Measurements from ENCODE around the gene RAB3GAP2. TPM values are rescaled to one million over a fixed set of nuclear protein-coding genes. Genes with fewer than 3 reads are reported as not detected.
"Not testable (repeated sequence)": the region's sequence is repeated elsewhere in the genome, so short reads cannot be mapped to it uniquely, and the experiment has no call there.

RAB3GAP2 gene
- total RNA-seq, 1 donor from 2014 or later = 39.9 TPM

DNA sequence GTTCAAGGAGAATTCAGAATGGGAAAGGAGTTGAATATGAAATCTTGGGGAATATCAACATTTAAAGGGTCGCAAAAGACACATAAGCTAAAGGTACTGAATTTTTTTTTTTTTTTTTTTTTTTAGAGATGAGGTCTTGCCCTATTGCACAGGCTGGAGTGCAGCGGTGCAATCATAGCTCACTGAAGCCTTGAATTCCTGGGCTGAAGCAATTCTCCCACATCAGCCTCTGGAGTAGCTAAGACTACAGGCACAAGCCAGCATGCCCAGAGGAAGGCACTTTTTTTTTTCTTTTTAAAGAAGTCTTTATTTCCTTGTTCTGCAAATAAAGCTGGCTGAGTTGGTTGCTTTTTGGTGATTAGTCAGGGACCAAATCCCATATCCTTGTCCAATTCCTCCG is 44.1 kb upstream of the RAB3GAP2 start:
- Mint-ChIP-seq H3K4me3 (ENCODE audit: unreplicated experiment) (no peak overlapping the region), H3K9me3 (ENCODE audit: unreplicated experiment) (no peaks in the 10 kb centered on the region)

DNA sequence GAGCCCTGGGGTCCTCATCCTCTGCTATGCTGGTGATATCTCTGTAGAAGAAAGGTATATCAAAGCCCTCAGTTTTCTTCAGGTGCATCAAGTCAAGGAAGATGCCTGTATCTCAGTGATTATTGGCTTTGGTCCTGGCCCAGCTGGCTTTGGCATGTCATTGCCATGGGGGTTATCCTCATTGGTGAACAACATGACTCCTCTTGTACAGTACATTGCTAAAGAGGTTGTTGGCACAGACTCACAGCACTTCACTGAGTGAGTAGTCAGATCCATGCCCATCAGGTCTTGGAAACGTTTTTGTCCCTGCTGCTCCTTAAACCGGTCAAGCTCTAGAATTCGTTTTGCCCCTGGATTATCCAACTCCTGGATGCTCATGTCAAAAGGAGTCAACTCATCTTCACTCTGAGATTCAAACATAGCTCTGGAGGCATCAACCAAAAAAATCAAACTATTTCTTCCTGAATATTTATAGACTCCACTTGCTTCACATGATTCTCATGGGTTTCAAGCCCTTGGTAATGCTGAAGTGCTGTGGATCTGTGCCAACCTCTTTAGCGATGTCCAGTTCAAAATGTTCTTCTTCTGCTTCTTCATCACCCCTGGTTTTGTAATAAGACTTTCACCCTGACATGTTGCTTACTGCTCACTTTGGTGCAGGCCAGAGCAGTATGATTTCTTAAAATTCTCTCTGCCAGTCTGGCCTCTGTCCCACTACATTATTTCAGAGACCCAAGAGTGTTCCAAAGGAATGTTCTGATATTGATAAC is 43.0 kb upstream of the RAB3GAP2 start:
- Mint-ChIP-seq H3K9me3 (ENCODE audit: unreplicated experiment) (no peaks in the 10 kb centered on the region), H3K4me1 (ENCODE audit: unreplicated experiment) (no peaks in the 10 kb centered on the region)

More for the DNA sequence above, 44.1 kb upstream of the RAB3GAP2 start:
- TF ChIP-seq, protein P1, sequence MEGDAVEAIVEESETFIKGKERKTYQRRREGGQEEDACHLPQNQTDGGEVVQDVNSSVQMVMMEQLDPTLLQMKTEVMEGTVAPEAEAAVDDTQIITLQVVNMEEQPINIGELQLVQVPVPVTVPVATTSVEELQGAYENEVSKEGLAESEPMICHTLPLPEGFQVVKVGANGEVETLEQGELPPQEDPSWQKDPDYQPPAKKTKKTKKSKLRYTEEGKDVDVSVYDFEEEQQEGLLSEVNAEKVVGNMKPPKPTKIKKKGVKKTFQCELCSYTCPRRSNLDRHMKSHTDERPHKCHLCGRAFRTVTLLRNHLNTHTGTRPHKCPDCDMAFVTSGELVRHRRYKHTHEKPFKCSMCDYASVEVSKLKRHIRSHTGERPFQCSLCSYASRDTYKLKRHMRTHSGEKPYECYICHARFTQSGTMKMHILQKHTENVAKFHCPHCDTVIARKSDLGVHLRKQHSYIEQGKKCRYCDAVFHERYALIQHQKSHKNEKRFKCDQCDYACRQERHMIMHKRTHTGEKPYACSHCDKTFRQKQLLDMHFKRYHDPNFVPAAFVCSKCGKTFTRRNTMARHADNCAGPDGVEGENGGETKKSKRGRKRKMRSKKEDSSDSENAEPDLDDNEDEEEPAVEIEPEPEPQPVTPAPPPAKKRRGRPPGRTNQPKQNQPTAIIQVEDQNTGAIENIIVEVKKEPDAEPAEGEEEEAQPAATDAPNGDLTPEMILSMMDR (IDR thresholded peaks at IDR 0.05) = no peak
- H3K27me3 Mint-ChIP-seq (ENCODE audit: unreplicated experiment) = peaks cover 9% of the 10 kb centered on the region
- H3K27ac Mint-ChIP-seq (ENCODE audit: unreplicated experiment) = no peak overlapping the region
- no peaks in the 10 kb centered on the region for H3K4me1 Mint-ChIP-seq (ENCODE audit: unreplicated experiment)
- no peak for DNase-seq (ENCODE audit: extremely low spot score, unreplicated experiment)
- H3K36me3 Mint-ChIP-seq (ENCODE audit: unreplicated experiment) = no peaks in the 10 kb centered on the region

DNA sequence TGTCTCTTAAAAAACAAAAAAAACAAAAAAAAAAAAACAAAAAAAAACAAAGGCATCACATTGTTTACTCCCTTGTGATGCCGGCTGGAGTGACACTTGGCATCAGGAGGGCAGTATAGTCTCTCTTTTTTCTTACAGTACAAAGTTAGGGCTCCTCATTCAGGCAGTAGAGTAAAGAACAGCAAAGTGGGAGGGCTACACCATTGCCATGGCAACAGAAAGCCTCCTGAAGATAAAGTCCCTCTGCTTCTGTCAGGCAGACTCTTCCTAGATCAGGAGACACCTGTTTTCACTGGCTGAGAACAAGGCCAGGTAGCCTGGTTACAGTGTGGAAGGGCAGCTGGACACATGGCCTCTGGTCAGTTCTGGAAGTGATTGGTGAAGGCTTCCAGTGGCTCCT is 41.3 kb upstream of the RAB3GAP2 start:
- Mint-ChIP-seq H3K27me3 (ENCODE audit: unreplicated experiment) (peaks cover 15% of the 10 kb centered on the region), H3K9me3 (ENCODE audit: unreplicated experiment) (no peaks in the 10 kb centered on the region), H3K4me1 (ENCODE audit: unreplicated experiment) (no peaks in the 10 kb centered on the region), H3K4me3 (ENCODE audit: unreplicated experiment) (no peak overlapping the region), H3K27ac (ENCODE audit: unreplicated experiment) (no peak overlapping the region), H3K36me3 (ENCODE audit: unreplicated experiment) (no peaks in the 10 kb centered on the region)
- TF ChIP-seq, protein P1 (IDR thresholded peaks at IDR 0.05) = no peak
- no peak for DNase-seq (ENCODE audit: extremely low spot score, unreplicated experiment)

More for the DNA sequence above, 43.0 kb upstream of the RAB3GAP2 start:
- H3K4me3 Mint-ChIP-seq (ENCODE audit: unreplicated experiment) = no peak overlapping the region
- TF ChIP-seq, protein P1 (IDR thresholded peaks at IDR 0.05) = no peak
- H3K27me3 Mint-ChIP-seq (ENCODE audit: unreplicated experiment) = peaks cover 13% of the 10 kb centered on the region
- no peaks in the 10 kb centered on the region for H3K36me3 Mint-ChIP-seq (ENCODE audit: unreplicated experiment)
- H3K27ac Mint-ChIP-seq (ENCODE audit: unreplicated experiment) = no peak overlapping the region
- DNase-seq (ENCODE audit: extremely low spot score, unreplicated experiment) = no peak

DNA sequence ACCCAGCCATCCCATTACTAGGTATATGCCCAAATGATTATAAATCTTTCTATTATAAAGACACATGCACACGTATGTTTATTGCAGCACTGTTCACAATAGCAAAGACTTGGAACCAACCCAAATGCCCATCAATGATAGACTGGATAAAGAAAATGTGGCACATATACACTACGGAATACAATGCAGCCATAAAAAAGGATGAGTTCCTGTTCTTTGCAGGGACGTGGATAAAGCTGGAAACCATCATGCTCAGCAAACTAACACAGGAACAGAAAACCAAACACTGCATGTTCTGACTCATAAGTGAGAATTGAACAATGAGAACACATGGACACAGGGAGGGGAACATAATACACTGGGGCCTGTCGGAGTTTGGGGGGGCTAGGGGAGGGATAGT is 37.9 kb upstream of the RAB3GAP2 start:
- H3K9me3 Mint-ChIP-seq (ENCODE audit: unreplicated experiment); H3K4me1 Mint-ChIP-seq (ENCODE audit: unreplicated experiment); DNase-seq (ENCODE audit: extremely low spot score, unreplicated experiment); H3K27ac Mint-ChIP-seq (ENCODE audit: unreplicated experiment); H3K36me3 Mint-ChIP-seq (ENCODE audit: unreplicated experiment); H3K4me3 Mint-ChIP-seq (ENCODE audit: unreplicated experiment): not testable (repeated sequence)
- H3K27me3 Mint-ChIP-seq (ENCODE audit: unreplicated experiment) = peaks cover 22% of the 10 kb centered on the region

DNA sequence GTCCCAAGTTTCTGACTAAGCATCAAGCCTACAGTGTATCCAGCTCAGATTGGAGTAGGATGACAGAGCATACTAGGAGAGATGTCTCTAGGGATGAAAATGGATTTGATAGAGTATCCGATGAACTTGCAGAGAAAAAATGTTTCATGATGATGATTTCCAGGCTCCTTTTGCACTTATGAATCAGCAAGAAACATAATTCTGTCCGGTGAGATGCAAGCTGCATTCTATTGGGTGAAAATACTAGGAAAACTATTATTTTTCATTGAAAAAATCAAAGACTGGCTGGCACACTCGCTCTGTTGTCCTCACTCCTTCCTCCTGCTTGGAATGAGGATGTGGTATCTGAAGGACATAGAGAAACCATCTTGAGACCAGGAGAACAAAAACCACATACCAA is 35.4 kb upstream of the RAB3GAP2 start:
- no peak for DNase-seq (ENCODE audit: extremely low spot score, unreplicated experiment)
- TF ChIP-seq, protein P1 (IDR thresholded peaks at IDR 0.05) = no peak
- H3K27ac Mint-ChIP-seq (ENCODE audit: unreplicated experiment) = no peak overlapping the region
- H3K36me3 Mint-ChIP-seq (ENCODE audit: unreplicated experiment) = no peaks in the 10 kb centered on the region
- peaks cover 18% of the 10 kb centered on the region for H3K27me3 Mint-ChIP-seq (ENCODE audit: unreplicated experiment)
- H3K4me3 Mint-ChIP-seq (ENCODE audit: unreplicated experiment) = no peak overlapping the region
- no peaks in the 10 kb centered on the region for H3K4me1 Mint-ChIP-seq (ENCODE audit: unreplicated experiment)
- peaks cover 10% of the 10 kb centered on the region for H3K9me3 Mint-ChIP-seq (ENCODE audit: unreplicated experiment)
